Activated naive CD8-positive, alpha-beta T cell treated with anti-CD3 and anti-CD28 coated beads, Interleukin-2, amount 10 ng/mL, durations not matched to agents 7 days and 5 days (primary cell): ENCODE results near the gene TBC1D14. TPM values are rescaled to one million over a fixed set of nuclear protein-coding genes. Genes with fewer than 3 reads are reported as not detected.

Experiments used
- ATAC-seq: fragments of 150-1000 bp; cut with Tn5 transposase; one replicate; pipeline ENCODE4 v1.10.0; 2021; ENCODE audit warnings: low read depth, moderate library complexity
- POLR2A ChIA-PET: fragments of 350-600 bp; sonication (Branson Sonifier 250); formaldehyde crosslinking; loops from one replicate; lab custom pipeline; 2021; ENCODE audit warnings: antibody characterized with exemption; lab: Charles Lee
- DNase-seq: peaks from one replicate; pipeline ENCODE4 v3.0.0; 2021
- H3K27ac Mint-ChIP-seq: one replicate; pipeline ENCODE4 v1.8.0; 2022; ENCODE audit warnings: mild to moderate bottlenecking, mixed read lengths
- H3K27me3 Mint-ChIP-seq: one replicate; pipeline ENCODE4 v1.8.0; 2022; ENCODE audit warnings: mild to moderate bottlenecking, moderate library complexity, mixed read lengths
- H3K36me3 Mint-ChIP-seq: one replicate; pipeline ENCODE4 v1.8.0; 2021; ENCODE audit warnings: mild to moderate bottlenecking, mixed read lengths
- H3K4me1 Mint-ChIP-seq: one replicate; pipeline ENCODE4 v1.8.0; 2021; ENCODE audit warnings: mixed read lengths
- H3K4me3 Mint-ChIP-seq: one replicate; pipeline ENCODE4 v1.8.0; 2022; ENCODE audit warnings: mild to moderate bottlenecking, moderate library complexity, mixed read lengths
- H3K9me3 Mint-ChIP-seq: one replicate; pipeline ENCODE4 v1.8.0; 2021; ENCODE audit warnings: mixed read lengths
- total RNA-seq, 2 experiments: library from RNA; stranded (reverse); gene quantifications; one replicate each; pipeline ENCODE4 v1.2.3, GENCODE V29; 2021

The TBC1D14 gene
- total RNA-seq, 2 experiments from 2014 or later = 44.5 to 52.3 TPM

- POLR2A ChIA-PET = interaction anchor here (1.3 to 3.7 kb wide), 3 partner anchors 9 to 143 kb away, joined by 3 to 15 read pairs (median 5); partner anchors contain the start of genes GRPEL1 and TADA2B
- H3K4me1 Mint-ChIP-seq = peaks cover 13% of the 10 kb centered on the region
- H3K36me3 Mint-ChIP-seq = peaks cover 2% of the 10 kb centered on the region
- no peaks in the 10 kb centered on the region for H3K27me3 Mint-ChIP-seq
- H3K27ac Mint-ChIP-seq = no peak overlapping the region
- no peak for ATAC-seq
- no peak for DNase-seq
- no peak overlapping the region for H3K4me3 Mint-ChIP-seq
- H3K9me3 Mint-ChIP-seq = no peaks in the 10 kb centered on the region
These were observed 142.7 kb downstream of the TBC1D14 start for GRCh38 chr4:7052313-7052712.

DNA sequence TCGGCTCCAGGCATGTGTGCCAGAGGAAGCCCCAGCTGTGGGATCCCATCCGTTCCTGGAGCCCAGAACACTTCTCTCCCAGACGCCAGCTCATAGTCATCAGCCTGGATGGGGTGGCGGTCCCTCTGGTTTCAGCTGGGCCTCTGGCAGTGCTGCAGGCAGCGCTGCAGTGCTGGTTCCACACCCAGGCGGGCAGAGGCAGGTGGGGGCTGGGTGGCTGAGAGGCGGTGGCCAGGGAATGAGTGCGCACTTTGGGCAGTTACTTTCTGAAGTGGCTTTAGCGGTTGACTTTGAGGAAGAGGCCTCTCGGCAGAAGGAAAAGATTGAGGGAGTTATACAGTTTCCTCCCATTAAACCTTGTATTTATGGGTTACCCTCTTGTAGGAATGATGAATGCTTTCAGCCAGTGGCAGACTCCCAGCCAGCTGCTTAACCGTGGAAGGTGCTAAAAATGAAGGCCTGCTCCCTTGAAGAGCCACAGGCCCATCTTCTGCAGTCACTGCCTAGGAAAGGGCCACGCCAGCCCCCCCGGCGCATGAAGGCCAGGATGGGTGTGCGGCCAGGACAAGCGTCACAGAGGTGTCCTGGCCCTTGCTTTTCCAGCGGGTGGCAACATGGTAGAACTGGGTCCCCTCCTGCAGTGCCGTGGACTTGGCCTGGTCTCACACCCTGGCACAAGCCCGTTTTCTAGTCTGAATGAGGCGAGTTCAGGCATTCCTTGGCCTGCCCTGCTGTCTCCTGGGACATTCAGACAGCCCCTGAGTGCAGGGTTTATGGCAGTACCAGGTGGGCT is 143.5 kb downstream of the TBC1D14 start:
- Mint-ChIP-seq H3K27ac (no peak overlapping the region), H3K4me1 (peaks cover 11% of the 10 kb centered on the region), H3K9me3 (no peaks in the 10 kb centered on the region), H3K4me3 (no peak overlapping the region), H3K36me3 (peaks cover 10% of the 10 kb centered on the region), H3K27me3 (no peaks in the 10 kb centered on the region)
- DNase-seq = no peak
- ATAC-seq = peak; percentile 62
- POLR2A ChIA-PET = interaction anchor here (0.5 to 3.7 kb wide), 5 partner anchors 10 to 443 kb away, joined by 3 to 15 read pairs (median 4); partner anchors contain the start of genes GRPEL1, TADA2B and TBC1D14

DNA sequence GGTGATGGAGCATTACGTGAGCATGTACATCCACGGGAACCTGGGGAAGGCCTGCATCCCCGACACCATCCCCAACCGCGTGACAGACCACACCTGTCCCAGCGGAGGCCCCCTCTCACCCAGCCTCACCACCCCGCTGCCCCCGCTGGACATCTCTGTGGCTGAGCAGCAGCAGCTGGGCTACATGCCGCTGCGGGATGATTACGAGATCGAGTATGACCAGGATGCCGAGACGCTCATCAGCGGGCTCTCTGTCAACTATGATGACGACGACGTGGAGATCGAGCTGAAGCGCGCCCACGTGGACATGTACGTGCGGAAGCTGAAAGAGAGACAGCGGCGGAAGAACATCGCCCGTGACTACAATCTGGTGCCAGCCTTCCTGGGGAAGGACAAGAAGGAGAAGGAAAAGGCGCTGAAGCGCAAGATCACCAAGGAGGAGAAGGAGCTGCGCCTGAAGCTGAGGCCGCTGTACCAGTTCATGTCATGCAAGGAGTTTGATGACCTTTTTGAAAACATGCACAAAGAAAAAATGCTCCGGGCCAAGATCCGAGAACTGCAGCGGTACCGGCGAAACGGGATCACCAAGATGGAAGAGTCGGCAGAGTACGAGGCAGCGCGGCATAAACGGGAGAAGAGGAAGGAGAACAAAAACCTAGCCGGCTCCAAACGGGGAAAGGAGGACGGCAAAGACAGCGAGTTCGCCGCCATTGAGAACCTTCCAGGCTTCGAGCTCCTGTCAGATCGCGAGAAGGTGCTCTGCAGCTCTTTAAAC is 144.7 kb downstream of the TBC1D14 start:
- DNase-seq (no peak), ATAC-seq (no peak)
- Mint-ChIP-seq H3K4me3 (no peak overlapping the region), H3K36me3 (peaks cover 13% of the 10 kb centered on the region), H3K4me1 (peaks cover 12% of the 10 kb centered on the region), H3K27ac (peak overlapping the region; percentile 14), H3K9me3 (no peaks in the 10 kb centered on the region), H3K27me3 (no peaks in the 10 kb centered on the region)
- POLR2A ChIA-PET = interaction anchor here (1.4 to 3.7 kb wide), 2 partner anchors 13 to 145 kb away, joined by 3 to 15 read pairs; partner anchors contain the start of genes GRPEL1 and TBC1D14

DNA sequence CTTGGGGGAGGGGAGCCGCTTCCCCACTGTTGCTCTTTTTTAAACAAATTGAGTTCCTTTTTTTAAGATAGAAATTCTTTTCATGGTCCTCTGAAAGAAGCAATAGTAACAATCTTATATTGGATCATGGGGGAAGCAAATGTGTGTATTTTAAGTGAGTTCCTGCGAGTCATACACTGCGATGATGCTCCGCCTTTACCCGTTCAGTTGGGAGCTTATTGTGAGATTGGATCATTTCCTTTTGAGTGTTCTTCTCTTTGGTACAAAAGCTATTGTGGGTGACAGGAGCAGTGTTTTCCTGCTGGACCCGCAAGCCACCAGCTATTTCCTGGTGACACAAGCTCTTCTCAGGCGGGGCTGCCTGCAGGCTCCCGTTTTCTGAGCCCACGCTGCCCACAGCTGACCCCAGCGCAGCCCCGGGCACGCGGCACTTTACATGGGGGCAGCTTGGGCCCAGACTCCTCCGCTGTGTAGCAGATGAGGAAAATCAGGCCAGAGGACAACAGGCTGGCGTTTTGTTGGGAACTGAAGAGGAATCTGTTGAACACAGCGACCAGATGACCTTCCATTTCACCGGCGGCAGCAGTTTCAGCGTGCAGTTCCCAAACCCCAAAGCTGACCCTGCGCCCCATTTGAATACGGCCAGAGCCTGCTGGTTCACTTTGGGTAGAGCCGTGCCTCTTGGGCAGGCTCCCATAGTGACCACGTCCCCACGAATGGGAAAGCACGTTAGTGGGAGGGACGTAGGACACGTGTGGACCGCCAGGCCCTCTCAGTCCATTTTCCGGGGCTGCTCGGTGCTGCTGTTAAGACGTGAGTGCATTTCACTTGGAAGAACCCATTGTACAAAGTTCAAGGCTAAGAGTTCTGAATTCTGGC is 145.7 kb downstream of the TBC1D14 start:
- DNase-seq (no peak), ATAC-seq (no peak)
- peaks cover 13% of the 10 kb centered on the region for H3K36me3 Mint-ChIP-seq
- peaks cover 12% of the 10 kb centered on the region for H3K4me1 Mint-ChIP-seq
- POLR2A ChIA-PET = interaction anchor here (3.7 kb wide), 1 partner anchor 12 kb away, joined by 15 read pairs; the partner anchor contains the start of gene GRPEL1
- H3K9me3 Mint-ChIP-seq = no peaks in the 10 kb centered on the region
- no peaks in the 10 kb centered on the region for H3K27me3 Mint-ChIP-seq
- no peak overlapping the region for H3K4me3 Mint-ChIP-seq
- H3K27ac Mint-ChIP-seq = no peak overlapping the region

GRCh38 chr4:7055990-7056325 is 146.3 kb downstream of the TBC1D14 start:
- ATAC-seq (no peak), DNase-seq (no peak)
- Mint-ChIP-seq H3K4me3 (no peak overlapping the region), H3K27ac (no peak overlapping the region), H3K4me1 (peaks cover 12% of the 10 kb centered on the region), H3K36me3 (peaks cover 15% of the 10 kb centered on the region), H3K27me3 (no peaks in the 10 kb centered on the region), H3K9me3 (no peaks in the 10 kb centered on the region)
- POLR2A ChIA-PET = interaction anchor here (1.4 kb wide), 1 partner anchor 12 kb away, joined by 10 read pairs; the partner anchor contains the start of gene GRPEL1

- peaks cover 1% of the 10 kb centered on the region for H3K4me1 Mint-ChIP-seq
- no peak for ATAC-seq
- H3K27me3 Mint-ChIP-seq = no peaks in the 10 kb centered on the region
- POLR2A ChIA-PET = interaction anchor here (2.3 kb wide), 1 partner anchor 9 kb away, joined by 9 read pairs; the partner anchor contains the start of gene GRPEL1
- H3K4me3 Mint-ChIP-seq = no peak overlapping the region
- H3K9me3 Mint-ChIP-seq = no peaks in the 10 kb centered on the region
- peaks cover 25% of the 10 kb centered on the region for H3K36me3 Mint-ChIP-seq
- no peak for DNase-seq
- no peak overlapping the region for H3K27ac Mint-ChIP-seq
These were observed 149.2 kb downstream of the TBC1D14 start for GRCh38 chr4:7058792-7059191.

GRCh38 chr4:7059662-7060061 is 150.0 kb downstream of the TBC1D14 start:
- H3K4me3 Mint-ChIP-seq = no peak overlapping the region
- POLR2A ChIA-PET = interaction anchor here (2.3 kb wide), 1 partner anchor 8 kb away, joined by 9 read pairs; the partner anchor contains the start of gene GRPEL1
- ATAC-seq = no peak
- DNase-seq = no peak
- no peaks in the 10 kb centered on the region for H3K9me3 Mint-ChIP-seq
- peaks cover 2% of the 10 kb centered on the region for H3K4me1 Mint-ChIP-seq
- H3K27me3 Mint-ChIP-seq = no peaks in the 10 kb centered on the region
- H3K36me3 Mint-ChIP-seq = peaks cover 26% of the 10 kb centered on the region
- no peak overlapping the region for H3K27ac Mint-ChIP-seq

DNA sequence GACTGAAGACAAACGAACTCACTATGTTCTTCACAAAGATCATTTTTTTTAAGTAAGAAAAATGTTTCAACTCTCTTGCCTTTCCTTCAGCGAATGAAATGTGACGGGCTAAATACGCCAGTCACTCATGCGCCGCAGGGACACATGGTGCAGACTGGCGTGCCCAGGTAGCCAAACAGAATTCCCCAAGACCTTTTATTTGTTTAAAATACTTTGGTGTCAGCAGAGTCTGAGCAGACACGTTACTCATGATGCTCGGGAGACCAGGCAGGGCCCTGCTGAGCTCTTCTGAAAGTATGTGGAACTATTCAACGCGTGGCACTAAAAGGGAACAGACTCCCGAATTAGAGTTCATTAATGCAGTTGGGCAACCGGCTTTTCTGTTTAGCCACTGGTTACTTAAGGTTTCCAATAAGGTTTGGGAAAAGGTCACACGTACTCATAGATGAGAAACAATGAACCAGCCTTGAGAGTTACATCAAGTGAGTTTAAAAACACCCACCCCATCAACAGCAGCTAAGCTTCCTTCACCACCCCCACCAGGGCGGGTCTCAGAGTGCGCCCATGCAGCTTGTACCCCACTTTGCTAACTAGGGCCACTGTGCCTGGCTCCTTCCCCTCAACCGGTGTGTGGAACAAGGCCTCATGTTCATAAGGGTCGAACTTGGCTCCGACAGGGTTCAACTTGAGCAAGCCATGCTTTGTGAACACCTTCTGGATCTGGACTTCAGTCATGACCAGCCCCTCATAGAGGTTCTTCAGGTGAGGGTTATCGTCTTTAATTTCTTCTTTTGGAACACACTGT is 150.9 kb downstream of the TBC1D14 start:
- Mint-ChIP-seq H3K4me1 (peaks cover 9% of the 10 kb centered on the region), H3K4me3 (no peak overlapping the region), H3K36me3 (peaks cover 31% of the 10 kb centered on the region), H3K9me3 (no peaks in the 10 kb centered on the region), H3K27me3 (no peaks in the 10 kb centered on the region), H3K27ac (no peak overlapping the region)
- POLR2A ChIA-PET = interaction anchor here (2.3 kb wide), 1 partner anchor 7 kb away, joined by 9 read pairs; the partner anchor contains the start of gene GRPEL1
- DNase-seq (no peak), ATAC-seq (no peak)

DNA sequence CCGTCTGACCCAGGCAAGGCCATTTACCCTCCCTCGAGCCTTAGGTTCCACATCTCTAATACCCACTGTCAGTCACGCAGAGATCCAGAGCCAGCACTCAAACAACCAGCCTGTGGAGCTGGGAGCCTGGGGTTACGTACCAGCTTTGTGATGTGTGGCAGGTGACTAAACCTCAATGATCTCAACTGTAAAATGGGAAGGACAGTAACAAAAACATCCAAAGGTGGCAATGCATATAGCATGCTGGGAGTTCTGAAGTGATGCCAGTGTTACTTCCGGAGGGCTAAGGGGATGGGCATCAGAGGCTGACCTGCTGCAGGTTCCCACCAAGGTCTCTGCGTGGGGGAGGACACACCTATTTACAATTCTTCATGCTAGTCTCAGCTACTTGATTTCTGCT is 152.2 kb downstream of the TBC1D14 start:
- no peaks in the 10 kb centered on the region for H3K9me3 Mint-ChIP-seq

DNA sequence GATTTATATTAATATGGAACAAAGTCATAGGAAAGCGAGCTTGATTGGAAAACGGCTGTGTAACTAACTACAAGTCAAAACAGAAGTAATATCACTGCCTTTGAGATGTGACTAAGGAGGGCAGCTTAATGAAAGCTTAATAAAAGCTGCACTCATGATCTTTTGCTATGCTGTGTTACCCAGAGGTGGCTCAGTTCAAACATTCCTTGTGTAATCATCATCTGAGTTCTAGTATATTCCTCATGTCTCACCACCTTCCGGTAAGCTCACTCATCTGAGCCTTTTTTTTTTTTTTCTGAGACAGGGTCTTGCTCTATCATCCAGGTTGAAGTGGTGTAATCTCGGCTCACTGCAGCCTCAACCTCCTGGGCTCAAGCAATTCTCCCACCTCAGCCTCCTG is 153.2 kb downstream of the TBC1D14 start:
- no peak overlapping the region for H3K27ac Mint-ChIP-seq
- H3K36me3 Mint-ChIP-seq = peaks cover 28% of the 10 kb centered on the region
- H3K4me1 Mint-ChIP-seq = peaks cover 21% of the 10 kb centered on the region
- H3K4me3 Mint-ChIP-seq = no peak overlapping the region
- no peaks in the 10 kb centered on the region for H3K9me3 Mint-ChIP-seq
- H3K27me3 Mint-ChIP-seq = no peaks in the 10 kb centered on the region
- POLR2A ChIA-PET = interaction anchor here (0.6 kb wide), 1 partner anchor 345 kb away, joined by 3 read pairs; no protein-coding TSS in a partner anchor
- no peak for ATAC-seq
- DNase-seq = no peak

More for the DNA sequence above, 152.2 kb downstream of the TBC1D14 start:
- Mint-ChIP-seq H3K36me3 (peaks cover 32% of the 10 kb centered on the region), H3K4me1 (peaks cover 18% of the 10 kb centered on the region), H3K27ac (no peak overlapping the region), H3K4me3 (no peak overlapping the region), H3K27me3 (no peaks in the 10 kb centered on the region)
- no peak for DNase-seq
- POLR2A ChIA-PET = no interaction called here
- no peak for ATAC-seq

DNA sequence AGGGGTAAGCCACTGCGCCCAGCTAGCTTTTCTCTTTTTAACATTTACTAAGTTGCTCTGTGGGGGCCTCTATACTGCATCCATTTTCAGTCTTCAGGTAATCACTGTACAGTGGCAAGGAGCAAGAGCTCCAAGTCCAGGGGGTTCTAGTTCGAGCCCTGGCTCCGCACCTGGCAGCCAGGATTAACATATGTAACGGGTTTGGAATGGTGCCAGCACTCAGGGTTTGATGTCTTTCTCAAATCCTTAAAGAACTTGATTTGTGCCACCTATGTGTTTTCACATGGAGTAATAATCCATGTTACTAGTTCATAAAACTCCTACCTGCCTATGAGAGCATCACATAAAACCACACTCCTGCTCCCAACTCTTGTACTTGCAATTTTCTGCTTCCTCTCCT is 153.7 kb downstream of the TBC1D14 start:
- Mint-ChIP-seq H3K4me1 (peaks cover 21% of the 10 kb centered on the region), H3K9me3 (no peaks in the 10 kb centered on the region), H3K27ac (no peak overlapping the region), H3K4me3 (no peak overlapping the region), H3K36me3 (peaks cover 24% of the 10 kb centered on the region), H3K27me3 (no peaks in the 10 kb centered on the region)
- ATAC-seq = no peak
- no peak for DNase-seq
- POLR2A ChIA-PET = no interaction called here

DNA sequence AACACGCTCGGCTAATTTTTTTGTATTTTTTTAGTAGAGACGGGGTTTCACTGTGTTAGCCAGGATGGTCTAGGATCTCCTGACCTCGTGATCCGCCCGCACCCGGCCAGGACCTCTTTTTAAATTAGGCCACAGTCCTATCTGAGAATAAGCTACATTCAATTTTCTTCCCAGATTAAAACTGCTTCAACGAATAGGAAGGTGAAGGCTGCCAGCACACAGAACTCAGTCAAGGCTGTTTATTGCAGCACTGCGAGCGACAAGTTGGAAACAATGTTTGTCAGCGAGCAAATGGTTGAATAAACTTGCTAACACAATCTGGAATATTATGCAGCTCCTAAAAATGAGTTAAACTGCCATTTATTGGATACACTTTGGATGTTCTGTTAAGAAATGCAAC is 156.4 kb downstream of the TBC1D14 start:
- Mint-ChIP-seq H3K4me3 (peak overlapping the region; percentile 96), H3K4me1 (peaks cover 32% of the 10 kb centered on the region), H3K27me3 (no peaks in the 10 kb centered on the region), H3K27ac (no peak overlapping the region), H3K9me3 (no peaks in the 10 kb centered on the region), H3K36me3 (peaks cover 19% of the 10 kb centered on the region)
- POLR2A ChIA-PET = interaction anchor here (0.7 to 5.1 kb wide), 4 partner anchors 22 to 157 kb away, joined by 3 to 101 read pairs (median 14); partner anchors contain the start of genes TADA2B and TBC1D14
- DNase-seq (no peak), ATAC-seq (no peak)
